ENCODE results near the gene VSTM2L.
"Not testable (repeated sequence)": the region's sequence is repeated elsewhere in the genome, so short reads cannot be mapped to it uniquely, and the experiment has no call there.

VSTM2L gene

GRCh38 chr20:37902504-37903313, at the start of gene VSTM2L:
Gene VSTM2L, plus strand, starts transcription at chr20:37903127. Its CDS starts 224 bp downstream, at chr20:37903351.
- no peak within 1 kb of the TSS for H3K9ac ChIP-seq
- H3K27me3 ChIP-seq (ENCODE audit: insufficient read depth, low read depth): peaks cover 20% of the 10 kb centered on the region; the same call in 1 of the 2 replicates
- no peak within 1 kb of the TSS for H3K4me3 ChIP-seq (IDR thresholded peaks at IDR 0.05; ENCODE audit: insufficient read depth, low read depth, low read length)
- no peak within 1 kb of the TSS for H3K4me2 ChIP-seq
- H2AFZ ChIP-seq (ENCODE audit: low read depth): no peak within 1 kb of the TSS
- no peaks in the 10 kb centered on the region for H3K79me2 ChIP-seq (ENCODE audit: insufficient read depth, low read depth)
- H3K27ac ChIP-seq: no peak within 1 kb of the TSS
- no peaks in the 10 kb centered on the region for H3K36me3 ChIP-seq (ENCODE audit: insufficient read depth)
- no peaks in the 10 kb centered on the region for H4K20me1 ChIP-seq (ENCODE audit: insufficient read depth)
- H3K4me1 ChIP-seq (ENCODE audit: low read depth, poor library complexity, severe bottlenecking): no peaks in the 10 kb centered on the region
- no peak for TF ChIP-seq CTCF (conservative IDR thresholded peaks at IDR 0.05; ENCODE audit: low read depth, low read length)

- Histone ChIP-seq H3K4me2 (no peak overlapping the region), H2AFZ (ENCODE audit: low read depth) (no peak overlapping the region), H3K4me1 (ENCODE audit: low read depth, poor library complexity, severe bottlenecking) (no peaks in the 10 kb centered on the region), H3K27ac (no peak overlapping the region), H4K20me1 (ENCODE audit: insufficient read depth) (no peaks in the 10 kb centered on the region), H3K9ac (no peak overlapping the region), H3K36me3 (ENCODE audit: insufficient read depth) (no peaks in the 10 kb centered on the region), H3K79me2 (ENCODE audit: insufficient read depth, low read depth) (no peaks in the 10 kb centered on the region), H3K27me3 (ENCODE audit: insufficient read depth, low read depth) (no peaks in the 10 kb centered on the region), H3K4me3 (IDR thresholded peaks at IDR 0.05; ENCODE audit: insufficient read depth, low read depth, low read length) (no peak overlapping the region)
- no peak for TF ChIP-seq CTCF (conservative IDR thresholded peaks at IDR 0.05; ENCODE audit: low read depth, low read length)
These were observed 49.0 kb upstream of the VSTM2L start for GRCh38 chr20:37853823-37854375.

- H2AFZ ChIP-seq (ENCODE audit: low read depth); H3K36me3 ChIP-seq (ENCODE audit: insufficient read depth); H3K9ac ChIP-seq; H3K27ac ChIP-seq; H4K20me1 ChIP-seq (ENCODE audit: insufficient read depth); H3K27me3 ChIP-seq (ENCODE audit: insufficient read depth, low read depth); H3K79me2 ChIP-seq (ENCODE audit: insufficient read depth, low read depth); H3K4me2 ChIP-seq; H3K4me3 ChIP-seq (IDR thresholded peaks at IDR 0.05; ENCODE audit: insufficient read depth, low read depth, low read length); H3K4me1 ChIP-seq (ENCODE audit: low read depth, poor library complexity, severe bottlenecking): not testable (repeated sequence)
These were observed 46.9 kb upstream of the VSTM2L start for GRCh38 chr20:37856034-37856433.

- Histone ChIP-seq H4K20me1 (ENCODE audit: insufficient read depth) (no peaks in the 10 kb centered on the region), H3K4me3 (IDR thresholded peaks at IDR 0.05; ENCODE audit: insufficient read depth, low read depth, low read length) (no peak overlapping the region), H3K9ac (no peak overlapping the region), H3K36me3 (ENCODE audit: insufficient read depth) (no peaks in the 10 kb centered on the region), H3K4me2 (no peak overlapping the region), H3K4me1 (ENCODE audit: low read depth, poor library complexity, severe bottlenecking) (no peaks in the 10 kb centered on the region), H2AFZ (ENCODE audit: low read depth) (no peak overlapping the region), H3K27me3 (ENCODE audit: insufficient read depth, low read depth) (no peaks in the 10 kb centered on the region), H3K27ac (no peak overlapping the region), H3K79me2 (ENCODE audit: insufficient read depth, low read depth) (no peaks in the 10 kb centered on the region)
- no peak for TF ChIP-seq CTCF (conservative IDR thresholded peaks at IDR 0.05; ENCODE audit: low read depth, low read length)
These were observed 45.8 kb upstream of the VSTM2L start for GRCh38 chr20:37856932-37857660.
